ENCODE measurements around the gene EPO.

The EPO gene

GRCh38 chr7:100679129-100679926 lies 40.9 kb upstream of the EPO start:
- H3K4me3 ChIP-seq (ENCODE audit: low read length), result no peak overlapping the region
- H3K36me3 ChIP-seq (ENCODE audit: control insufficient read depth, insufficient read depth, low read length), result peaks cover 50% of the 10 kb centered on the region
- peaks cover 4% of the 10 kb centered on the region for H3K4me1 ChIP-seq (ENCODE audit: control insufficient read depth, insufficient read depth, low read length)
- no peaks in the 10 kb centered on the region for H3K27me3 ChIP-seq (ENCODE audit: control insufficient read depth, insufficient read depth, low read length)
- no peak overlapping the region for H3K9ac ChIP-seq (ENCODE audit: low read length)
- peak overlapping the region; percentile 14 for H3K27ac ChIP-seq (ENCODE audit: low read depth, low read length)

- Histone ChIP-seq H3K4me3 (ENCODE audit: low read length) (no peak overlapping the region), H3K27me3 (ENCODE audit: control insufficient read depth, insufficient read depth, low read length) (no peaks in the 10 kb centered on the region), H3K4me1 (ENCODE audit: control insufficient read depth, insufficient read depth, low read length) (peaks cover 4% of the 10 kb centered on the region), H3K27ac (ENCODE audit: low read depth, low read length) (peak overlapping the region; percentile 13), H3K9ac (ENCODE audit: low read length) (no peak overlapping the region), H3K36me3 (ENCODE audit: control insufficient read depth, insufficient read depth, low read length) (peaks cover 53% of the 10 kb centered on the region)
Measured at GRCh38 chr7:100679927-100680575, 40.2 kb upstream of the EPO start.

- no peaks in the 10 kb centered on the region for H3K27me3 ChIP-seq (ENCODE audit: control insufficient read depth, insufficient read depth, low read length)
- peaks cover 60% of the 10 kb centered on the region for H3K36me3 ChIP-seq (ENCODE audit: control insufficient read depth, insufficient read depth, low read length)
- H3K9ac ChIP-seq (ENCODE audit: low read length), result no peak overlapping the region
- H3K4me3 ChIP-seq (ENCODE audit: low read length), result no peak overlapping the region
- peak overlapping the region; percentile 13 for H3K27ac ChIP-seq (ENCODE audit: low read depth, low read length)
- peaks cover 4% of the 10 kb centered on the region for H3K4me1 ChIP-seq (ENCODE audit: control insufficient read depth, insufficient read depth, low read length)
Measured at GRCh38 chr7:100680576-100681271, 39.5 kb upstream of the EPO start.

- Histone ChIP-seq H3K36me3 (ENCODE audit: control insufficient read depth, insufficient read depth, low read length) (peaks cover 65% of the 10 kb centered on the region), H3K9ac (ENCODE audit: low read length) (no peak overlapping the region), H3K27me3 (ENCODE audit: control insufficient read depth, insufficient read depth, low read length) (no peaks in the 10 kb centered on the region), H3K4me1 (ENCODE audit: control insufficient read depth, insufficient read depth, low read length) (no peaks in the 10 kb centered on the region), H3K27ac (ENCODE audit: low read depth, low read length) (no peak overlapping the region), H3K4me3 (ENCODE audit: low read length) (no peak overlapping the region)
Measured at GRCh38 chr7:100681491-100682227, 38.6 kb upstream of the EPO start.

GRCh38 chr7:100682228-100682741 lies 38.0 kb upstream of the EPO start:
- no peak overlapping the region for H3K27ac ChIP-seq (ENCODE audit: low read depth, low read length)
- H3K27me3 ChIP-seq (ENCODE audit: control insufficient read depth, insufficient read depth, low read length), result no peaks in the 10 kb centered on the region
- H3K4me1 ChIP-seq (ENCODE audit: control insufficient read depth, insufficient read depth, low read length), result no peaks in the 10 kb centered on the region
- peaks cover 64% of the 10 kb centered on the region for H3K36me3 ChIP-seq (ENCODE audit: control insufficient read depth, insufficient read depth, low read length)
- H3K9ac ChIP-seq (ENCODE audit: low read length), result no peak overlapping the region
- no peak overlapping the region for H3K4me3 ChIP-seq (ENCODE audit: low read length)

- no peaks in the 10 kb centered on the region for H3K27me3 ChIP-seq (ENCODE audit: control insufficient read depth, insufficient read depth, low read length)
- no peak overlapping the region for H3K9ac ChIP-seq (ENCODE audit: low read length)
- peaks cover 61% of the 10 kb centered on the region for H3K36me3 ChIP-seq (ENCODE audit: control insufficient read depth, insufficient read depth, low read length)
- no peaks in the 10 kb centered on the region for H3K4me1 ChIP-seq (ENCODE audit: control insufficient read depth, insufficient read depth, low read length)
- H3K27ac ChIP-seq (ENCODE audit: low read depth, low read length), result no peak overlapping the region
- H3K4me3 ChIP-seq (ENCODE audit: low read length), result no peak overlapping the region
Measured at GRCh38 chr7:100682991-100683658, 37.1 kb upstream of the EPO start.

GRCh38 chr7:100683659-100684533 lies 36.4 kb upstream of the EPO start:
- H3K27me3 ChIP-seq (ENCODE audit: control insufficient read depth, insufficient read depth, low read length), result no peaks in the 10 kb centered on the region
- no peaks in the 10 kb centered on the region for H3K4me1 ChIP-seq (ENCODE audit: control insufficient read depth, insufficient read depth, low read length)
- H3K27ac ChIP-seq (ENCODE audit: low read depth, low read length), result no peak overlapping the region
- no peak overlapping the region for H3K4me3 ChIP-seq (ENCODE audit: low read length)
- H3K36me3 ChIP-seq (ENCODE audit: control insufficient read depth, insufficient read depth, low read length), result peaks cover 59% of the 10 kb centered on the region
- no peak overlapping the region for H3K9ac ChIP-seq (ENCODE audit: low read length)

- no peak overlapping the region for H3K4me3 ChIP-seq (ENCODE audit: low read length)
- H3K4me1 ChIP-seq (ENCODE audit: control insufficient read depth, insufficient read depth, low read length), result no peaks in the 10 kb centered on the region
- no peak overlapping the region for H3K27ac ChIP-seq (ENCODE audit: low read depth, low read length)
- H3K27me3 ChIP-seq (ENCODE audit: control insufficient read depth, insufficient read depth, low read length), result no peaks in the 10 kb centered on the region
- H3K9ac ChIP-seq (ENCODE audit: low read length), result no peak overlapping the region
- H3K36me3 ChIP-seq (ENCODE audit: control insufficient read depth, insufficient read depth, low read length), result peaks cover 54% of the 10 kb centered on the region
Measured at GRCh38 chr7:100684534-100685042, 35.7 kb upstream of the EPO start.

GRCh38 chr7:100685049-100685605 lies 35.1 kb upstream of the EPO start:
- Histone ChIP-seq H3K4me3 (ENCODE audit: low read length) (no peak overlapping the region), H3K4me1 (ENCODE audit: control insufficient read depth, insufficient read depth, low read length) (no peaks in the 10 kb centered on the region), H3K36me3 (ENCODE audit: control insufficient read depth, insufficient read depth, low read length) (peaks cover 53% of the 10 kb centered on the region), H3K9ac (ENCODE audit: low read length) (no peak overlapping the region), H3K27me3 (ENCODE audit: control insufficient read depth, insufficient read depth, low read length) (no peaks in the 10 kb centered on the region), H3K27ac (ENCODE audit: low read depth, low read length) (no peak overlapping the region)

GRCh38 chr7:100685631-100686145 lies 34.6 kb upstream of the EPO start:
- Histone ChIP-seq H3K9ac (ENCODE audit: low read length) (no peak overlapping the region), H3K4me1 (ENCODE audit: control insufficient read depth, insufficient read depth, low read length) (no peaks in the 10 kb centered on the region), H3K27ac (ENCODE audit: low read depth, low read length) (no peak overlapping the region), H3K27me3 (ENCODE audit: control insufficient read depth, insufficient read depth, low read length) (no peaks in the 10 kb centered on the region), H3K4me3 (ENCODE audit: low read length) (no peak overlapping the region), H3K36me3 (ENCODE audit: control insufficient read depth, insufficient read depth, low read length) (peaks cover 53% of the 10 kb centered on the region)

All from rectal smooth muscle tissue (tissue), 1 donor.